GM18951 (cell line): ENCODE measurements around the gene PMEPA1.

ENCODE experiments used
- POLR2A ChIP-seq: IDR thresholded peaks from 4 replicates; pipeline ENCODE4 v1.6.1; 2011; ENCODE audit warnings: mild to moderate bottlenecking; ENCODE audit not compliant: insufficient read length, insufficient read depth; ENCODE audit errors: extremely low read depth
- in situ Hi-C: fragments of 300-500 bp; cut with MboI; formaldehyde crosslinking; loops from one replicate; pipeline ENCODE4 v1.12.0; 2022; ENCODE audit warnings: low sequenced_read_pairs, mixed read lengths, inconsistent platforms; ENCODE audit not compliant: unreplicated experiment

The PMEPA1 gene

DNA sequence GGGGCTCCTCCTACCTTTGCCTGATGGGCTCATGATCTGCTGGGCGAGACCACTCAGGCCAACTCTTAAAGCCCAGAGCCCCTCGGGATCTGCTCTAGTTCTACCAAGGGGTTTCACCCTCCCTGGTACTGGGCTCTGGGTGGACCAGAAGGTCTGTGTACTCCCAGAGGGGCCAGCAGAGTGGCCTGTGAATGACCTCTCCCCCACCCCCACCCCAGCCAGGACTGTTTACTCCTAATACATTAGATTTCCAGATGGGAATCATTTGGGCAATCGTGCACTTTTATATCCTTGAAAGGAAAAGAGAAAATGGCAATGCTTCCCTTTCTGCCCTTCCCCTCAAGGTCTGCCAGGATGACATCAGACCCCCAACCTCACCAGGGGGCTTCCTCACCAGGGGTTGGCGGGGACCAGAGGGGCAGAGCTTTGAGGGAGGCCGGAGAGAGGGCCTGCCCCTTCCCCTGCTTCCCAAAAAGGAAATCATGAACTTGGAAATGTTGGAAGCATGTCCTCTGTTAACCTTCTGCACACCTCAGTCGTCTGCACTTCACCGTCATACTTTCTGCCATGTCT, 37.1 kb upstream of the PMEPA1 start:
- no peak for TF ChIP-seq POLR2A
- in situ Hi-C loops = no loop called here

DNA sequence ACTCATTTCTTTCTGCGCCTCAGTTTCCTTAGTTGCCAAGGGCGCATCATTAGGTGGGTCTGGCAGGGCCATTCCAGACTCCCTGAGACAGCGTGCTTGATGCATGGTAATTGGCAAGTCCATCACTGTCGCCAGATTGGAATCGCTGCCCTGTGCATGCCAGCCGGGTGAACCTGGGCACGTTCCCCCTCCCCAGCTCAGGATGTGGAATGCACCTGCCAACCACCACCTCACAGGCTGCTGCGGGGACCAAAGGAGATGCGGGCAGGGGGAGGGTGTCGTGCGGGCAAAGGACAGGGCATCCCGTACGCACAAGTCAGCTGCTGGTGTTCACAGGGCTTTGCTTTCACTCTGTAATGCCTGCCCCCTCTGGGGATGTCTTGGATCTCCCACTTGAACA, 36.4 kb upstream of the PMEPA1 start:
- TF ChIP-seq POLR2A = no peak
- in situ Hi-C loops = no loop called here

DNA sequence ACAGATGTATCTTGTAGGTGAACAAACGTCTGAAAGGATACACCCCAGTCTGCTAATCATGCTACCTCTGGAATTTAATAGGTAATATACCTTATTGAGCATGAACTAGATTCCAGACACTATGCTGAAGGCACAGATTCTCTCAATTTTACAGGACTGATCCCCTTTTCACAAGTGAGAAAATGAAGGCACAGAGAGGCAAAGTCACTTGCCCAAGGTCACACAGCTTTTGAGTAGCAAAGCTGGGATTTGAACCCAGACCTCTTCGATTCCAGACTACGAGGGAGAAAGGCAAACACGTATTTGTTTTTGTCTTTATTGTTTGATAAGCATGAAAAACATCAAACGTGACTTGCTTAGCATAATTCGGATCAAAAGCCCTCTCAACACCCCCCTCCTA, 34.4 kb upstream of the PMEPA1 start:
- no peak for TF ChIP-seq POLR2A
- in situ Hi-C loops = no loop called here

DNA sequence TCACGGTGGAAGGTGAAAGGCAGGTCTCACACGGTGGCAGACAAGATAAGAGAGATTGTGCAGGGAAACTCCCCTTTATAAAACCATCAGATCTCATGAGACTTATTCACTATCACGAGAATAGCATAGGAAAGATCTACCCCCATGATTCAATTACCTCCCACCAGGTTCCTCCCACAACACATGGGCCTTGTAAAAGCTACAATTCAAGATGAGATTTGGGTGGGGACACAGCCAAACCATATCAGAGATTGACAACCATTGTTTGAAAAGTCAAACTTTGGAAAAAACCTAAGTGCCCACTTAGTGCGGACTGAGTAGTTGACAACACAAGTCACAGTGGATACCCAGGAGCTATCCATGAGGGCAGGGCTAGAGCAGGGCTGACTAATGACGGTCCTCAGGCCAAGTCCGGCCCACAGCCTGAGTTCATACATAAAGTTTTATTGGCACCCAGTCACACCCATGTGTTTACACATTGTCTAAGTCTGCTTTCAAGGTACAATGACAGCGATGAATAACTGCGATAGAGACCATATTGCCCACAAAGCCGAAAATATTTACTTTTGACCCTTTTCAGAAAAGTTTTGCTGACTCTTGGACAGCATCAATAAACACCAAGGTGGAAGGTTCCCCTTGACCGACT, 33.8 kb upstream of the PMEPA1 start:
- TF ChIP-seq POLR2A = no peak
- in situ Hi-C loops = no loop called here

DNA sequence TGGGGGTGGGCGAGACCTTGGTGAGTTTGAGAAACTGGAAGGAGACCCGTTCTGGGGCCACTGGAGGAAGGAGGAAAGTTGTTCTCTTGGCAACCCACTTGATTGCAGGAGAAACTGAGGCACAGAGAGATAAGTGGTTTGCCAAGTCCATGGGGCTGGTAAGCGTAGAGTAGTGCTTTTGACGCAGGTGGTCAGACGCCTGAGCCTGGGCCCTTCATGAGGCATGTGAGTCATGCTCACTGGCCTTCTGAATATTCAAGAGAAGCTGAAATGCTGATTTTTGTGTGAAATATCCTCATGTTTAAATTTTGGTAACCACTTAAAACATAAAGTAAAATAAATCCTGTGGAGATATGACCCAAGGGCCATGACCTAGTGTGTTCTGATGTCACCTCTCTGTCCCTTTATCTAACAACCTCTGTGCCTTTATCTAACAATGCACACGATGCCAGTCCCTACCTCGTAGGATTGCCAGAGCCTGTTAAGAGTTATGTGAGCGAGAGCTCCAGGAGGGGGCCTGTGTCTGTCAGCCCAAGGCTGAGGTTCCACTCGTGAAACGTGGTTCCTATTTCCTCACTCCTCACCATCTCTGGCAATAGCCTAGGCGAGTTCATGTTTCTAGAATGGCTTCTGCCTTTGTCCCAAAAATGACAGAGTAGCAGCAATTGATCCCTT, 32.8 kb upstream of the PMEPA1 start:
- TF ChIP-seq POLR2A = no peak
- in situ Hi-C loops = no loop called here

DNA sequence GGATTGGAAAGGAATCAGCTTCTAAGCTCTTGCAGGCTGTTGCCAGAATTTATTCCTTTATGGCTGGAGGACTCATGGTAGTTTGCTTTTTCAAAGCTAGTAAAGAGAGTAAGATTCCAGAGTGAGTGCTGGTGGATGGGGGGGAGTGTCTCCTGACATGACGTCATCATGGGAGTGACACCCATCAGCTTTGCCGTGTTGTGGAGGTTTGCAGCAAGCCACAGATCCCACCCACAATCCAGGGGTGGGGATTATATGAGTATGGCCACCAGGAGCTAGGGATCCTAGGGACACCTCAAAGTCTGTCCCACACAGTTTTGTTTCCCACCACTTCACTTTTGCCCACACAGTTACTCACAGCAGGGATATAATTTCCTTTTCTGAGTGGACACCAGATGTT, 28.7 kb upstream of the PMEPA1 start:
- in situ Hi-C loops = no loop called here
- TF ChIP-seq POLR2A = no peak

DNA sequence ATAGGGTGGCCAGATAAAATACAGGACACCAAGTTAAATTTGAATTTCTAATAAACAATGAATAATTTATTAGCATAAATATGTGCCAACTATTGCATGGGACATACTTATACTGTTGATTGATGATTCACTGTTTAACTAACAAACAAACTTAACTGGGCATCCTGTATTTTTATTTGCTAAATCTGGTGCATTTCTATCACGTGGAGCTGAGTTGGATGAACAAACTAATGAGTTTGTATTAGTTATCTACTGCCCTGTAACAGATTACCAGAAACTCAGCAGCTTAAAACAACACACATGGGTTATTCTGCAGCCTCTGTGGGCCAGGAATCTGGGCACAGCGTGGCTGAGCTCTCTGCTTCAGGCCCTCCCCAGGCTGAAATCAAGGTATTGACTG, 28.2 kb upstream of the PMEPA1 start:
- in situ Hi-C loops = no loop called here
- TF ChIP-seq POLR2A = no peak

DNA sequence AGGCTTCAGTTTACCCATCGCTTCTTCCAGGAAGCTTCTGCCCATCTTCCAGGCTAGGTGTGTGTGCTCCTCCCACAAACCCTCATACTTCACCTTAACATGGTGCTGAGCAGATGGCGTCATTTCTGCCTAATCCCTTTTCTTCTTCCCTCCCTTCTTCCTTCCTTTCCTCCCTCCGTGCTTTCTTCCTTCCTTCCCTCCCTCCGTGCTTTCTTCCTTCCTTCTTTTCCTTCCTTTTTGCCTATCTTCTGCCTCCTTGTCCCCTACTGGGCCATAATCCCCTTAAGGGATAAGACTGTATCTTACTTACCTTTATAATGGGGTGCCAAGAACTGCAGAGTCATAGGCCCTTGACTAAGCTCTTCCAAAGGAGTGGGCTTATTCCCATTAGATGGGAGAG, 27.5 kb upstream of the PMEPA1 start:
- no peak for TF ChIP-seq POLR2A
- in situ Hi-C loops = no loop called here

DNA sequence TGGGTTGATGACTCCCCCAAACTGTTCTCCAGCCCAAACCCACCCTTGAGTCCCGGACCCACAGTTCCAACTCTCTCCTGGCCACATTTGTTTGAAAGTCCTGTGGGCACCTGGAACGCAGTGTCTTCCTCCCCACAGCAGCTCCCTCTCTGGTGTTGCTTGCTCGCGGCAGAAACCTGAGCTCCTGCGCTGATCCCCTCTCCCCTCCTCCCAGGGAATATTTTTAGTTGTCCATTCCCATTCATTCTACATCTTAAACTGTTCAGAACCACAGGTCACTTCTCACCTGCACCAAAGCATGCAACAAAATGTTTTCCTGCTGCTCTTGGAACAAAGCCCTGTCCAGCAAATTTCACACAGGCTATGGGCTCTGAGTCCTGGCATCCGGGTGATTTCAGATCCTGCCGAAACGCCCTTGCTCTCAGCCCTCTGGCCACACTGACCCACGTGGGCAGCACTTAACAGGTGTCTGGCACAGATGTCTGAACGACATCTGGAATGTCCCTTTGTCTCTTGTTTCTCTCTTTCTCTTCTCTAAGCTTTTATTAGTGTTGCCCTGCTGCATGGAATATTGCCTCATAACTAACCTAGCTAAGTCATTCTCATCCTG, 27.0 kb upstream of the PMEPA1 start:
- in situ Hi-C loops = no loop called here
- TF ChIP-seq POLR2A = no peak

DNA sequence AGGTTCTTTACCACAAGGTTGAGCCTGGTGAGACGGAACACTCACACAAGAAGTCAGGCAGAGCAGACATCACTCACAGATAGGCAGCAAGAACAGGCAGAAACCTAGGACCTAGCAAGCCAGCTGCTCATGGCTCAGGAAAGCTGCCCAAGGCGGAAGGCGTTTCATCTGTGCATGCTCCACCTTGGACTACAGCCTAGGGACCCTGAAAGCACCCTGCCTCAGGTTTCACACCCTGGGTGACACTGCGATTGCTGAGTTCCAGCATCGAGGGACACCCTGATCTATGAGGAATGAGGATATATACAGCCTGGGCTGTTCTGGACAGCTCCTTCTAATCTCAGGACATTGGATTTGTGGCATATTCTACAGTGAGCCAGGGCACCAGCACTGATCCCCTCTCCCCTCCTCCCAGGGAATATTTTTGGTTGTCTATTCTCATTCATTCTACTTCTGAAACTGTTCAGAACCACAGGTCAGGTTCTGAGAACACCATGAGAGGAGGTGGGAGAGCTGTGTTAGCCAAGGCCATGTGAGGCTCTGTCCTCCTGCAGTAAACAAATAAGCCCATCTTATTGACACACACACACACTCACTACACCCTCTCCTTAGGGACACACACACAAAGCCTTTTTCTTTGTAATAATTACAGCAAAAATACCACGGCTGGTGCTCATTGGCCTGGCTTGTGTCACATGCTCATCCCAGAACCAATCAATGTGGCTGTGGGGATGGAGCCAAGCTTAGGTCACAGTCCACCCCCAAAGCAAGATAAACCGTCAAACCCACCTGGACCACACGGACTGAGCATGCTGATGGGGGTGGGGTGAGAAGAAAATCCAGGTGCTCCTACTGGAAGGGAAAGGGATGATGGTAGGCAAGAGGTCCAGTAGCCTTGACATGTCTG, 26.3 kb upstream of the PMEPA1 start:
- no peak for TF ChIP-seq POLR2A
- in situ Hi-C loops = no loop called here

DNA sequence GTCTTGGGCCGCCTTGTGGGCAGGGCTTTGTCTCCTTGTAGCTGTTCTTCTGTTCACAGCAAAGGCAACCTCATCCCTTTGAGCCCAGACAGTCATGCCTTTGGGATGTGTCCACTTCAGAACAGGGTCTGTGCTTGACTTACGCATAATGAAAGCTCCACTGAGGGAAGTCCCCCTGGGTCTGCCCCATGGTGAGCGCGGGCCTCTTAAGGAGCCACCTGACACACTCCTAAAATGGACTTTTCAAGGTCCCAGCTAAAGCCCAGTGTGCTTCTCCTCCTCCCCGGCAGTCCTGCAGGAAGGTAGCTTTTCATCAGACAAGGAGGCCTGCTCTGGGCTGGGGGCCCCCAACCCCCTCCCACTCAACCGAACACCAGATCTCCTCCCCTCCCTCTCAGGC, 24.9 kb upstream of the PMEPA1 start:
- no peak for TF ChIP-seq POLR2A
- in situ Hi-C loops = no loop called here

DNA sequence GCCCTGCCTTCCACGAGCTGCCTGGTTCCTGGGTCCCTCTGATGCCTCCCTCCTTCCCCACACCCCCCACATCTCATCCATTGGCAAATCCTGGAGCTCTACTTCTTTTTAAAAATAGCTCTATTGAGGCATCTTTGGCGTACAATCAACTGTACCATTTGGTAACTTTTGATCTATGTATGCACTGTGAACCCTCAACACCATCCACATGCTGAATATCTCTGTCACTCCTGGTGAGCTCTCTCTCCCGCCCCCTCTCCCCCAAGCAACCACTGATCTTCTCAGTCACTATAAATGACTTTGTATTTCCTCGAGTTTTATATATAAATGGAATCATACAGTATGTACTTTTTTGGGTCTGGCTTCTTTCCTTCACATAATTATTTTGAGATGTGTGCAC, 22.4 kb upstream of the PMEPA1 start:
- in situ Hi-C loops = no loop called here
- no peak for TF ChIP-seq POLR2A

DNA sequence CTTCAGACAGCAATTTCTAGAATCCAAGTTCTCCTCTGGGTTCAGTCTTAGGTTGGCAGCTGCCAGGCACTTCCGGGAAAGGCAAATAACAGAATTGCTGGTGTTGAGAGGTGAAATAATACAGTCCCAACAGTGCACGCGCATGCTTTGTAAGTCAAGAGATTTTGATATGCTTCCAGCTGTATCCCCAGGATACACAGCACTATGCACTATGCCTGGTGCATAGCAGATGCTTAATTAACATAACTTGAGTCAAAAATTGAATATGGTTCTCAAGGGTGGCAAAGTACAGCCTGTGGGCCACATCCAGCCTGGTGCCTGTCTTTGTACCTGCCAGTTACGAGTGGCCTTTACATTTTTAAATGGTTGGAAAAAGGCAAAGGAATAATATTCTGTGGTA, 18.9 kb upstream of the PMEPA1 start:
- in situ Hi-C loops = no loop called here
- no peak for TF ChIP-seq POLR2A

DNA sequence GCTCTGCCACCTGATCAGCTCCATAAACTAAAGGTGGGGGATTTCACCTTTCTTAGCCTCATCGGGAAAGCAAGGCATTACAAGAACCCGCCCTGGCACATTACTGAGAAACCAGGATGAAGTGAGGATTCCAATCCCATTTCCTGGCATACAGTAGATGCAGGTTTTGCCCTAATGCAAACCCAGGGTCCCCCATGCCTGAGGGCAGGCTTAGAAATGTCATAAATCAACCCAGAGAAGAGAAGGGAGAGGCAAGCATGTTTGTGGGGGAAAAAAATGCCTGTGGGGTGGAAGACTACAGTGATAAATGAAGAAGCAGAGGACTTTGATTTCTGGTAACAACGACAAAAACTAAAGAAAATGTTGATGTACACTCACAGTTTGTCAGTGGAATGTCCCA, 18.0 kb upstream of the PMEPA1 start:
- no peak for TF ChIP-seq POLR2A
- in situ Hi-C loops = no loop called here
